G401.6 (cell line): Measurements from ENCODE around the gene FBXO38.

Experiments
- FAIRE-seq: peaks from 2 replicates; lab custom pipeline; 2012; peaks lifted over from hg19 to GRCh38; lab: Jason Lieb, UNC

FBXO38 gene

DNA sequence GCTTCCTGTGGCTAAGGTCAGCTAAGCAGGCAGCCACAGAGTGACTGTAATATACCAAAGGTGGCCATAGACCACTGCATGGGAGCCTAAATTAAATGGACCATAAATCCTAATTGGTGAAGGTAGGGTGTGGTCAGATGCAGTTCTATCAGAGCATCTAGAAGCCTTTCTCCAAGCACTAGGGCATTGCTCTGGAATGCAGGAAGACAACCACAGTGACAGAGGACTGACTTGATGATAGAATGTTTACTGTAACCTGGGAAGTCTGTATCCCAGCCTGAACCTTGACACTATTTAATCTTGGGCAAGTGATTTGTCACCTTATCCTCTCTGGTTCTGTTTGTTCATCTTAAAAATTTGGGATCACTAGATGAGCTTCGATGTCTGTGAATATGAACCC lies 2.3 kb downstream of the FBXO38 start:
- FAIRE-seq: no peak

DNA sequence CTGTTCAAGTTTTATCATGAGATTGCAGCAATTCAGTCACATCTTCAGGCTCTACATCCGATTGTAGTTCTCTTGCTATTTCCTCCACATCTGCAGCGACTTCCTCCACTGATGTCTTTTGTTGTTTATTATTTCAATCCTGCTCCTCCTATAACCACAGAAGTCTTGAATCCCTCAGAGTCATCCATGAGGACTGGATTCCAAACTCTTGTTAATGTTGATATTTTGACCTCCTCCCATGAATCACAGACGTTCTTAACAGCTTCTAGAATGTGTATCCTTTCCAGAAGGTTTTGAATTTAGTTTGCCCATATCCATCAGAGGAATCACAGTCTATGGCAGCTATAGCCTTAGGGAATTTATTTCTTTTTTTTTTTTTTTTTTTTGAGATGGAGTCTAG lies 3.6 kb downstream of the FBXO38 start:
- FAIRE-seq: no peak

DNA sequence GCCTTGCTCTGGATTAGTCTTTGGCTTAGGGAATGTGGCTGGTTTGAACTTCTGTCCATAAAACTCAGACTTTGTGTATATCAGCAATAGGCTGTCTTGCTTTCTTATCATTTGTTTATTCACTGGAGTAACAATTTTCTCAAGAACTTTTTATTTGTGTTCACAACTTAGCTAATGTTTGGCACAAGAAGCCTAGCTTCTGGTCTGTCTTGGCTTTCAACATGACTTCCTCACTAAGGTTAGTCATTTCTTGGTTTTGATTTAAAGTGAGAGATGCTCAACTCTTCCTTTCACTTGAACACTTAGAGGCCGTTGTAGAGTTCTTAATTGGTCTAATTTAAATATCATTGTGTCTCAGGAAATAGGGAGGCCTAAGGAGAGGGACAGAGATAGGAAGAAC lies 4.9 kb downstream of the FBXO38 start:
- FAIRE-seq: no peak

DNA sequence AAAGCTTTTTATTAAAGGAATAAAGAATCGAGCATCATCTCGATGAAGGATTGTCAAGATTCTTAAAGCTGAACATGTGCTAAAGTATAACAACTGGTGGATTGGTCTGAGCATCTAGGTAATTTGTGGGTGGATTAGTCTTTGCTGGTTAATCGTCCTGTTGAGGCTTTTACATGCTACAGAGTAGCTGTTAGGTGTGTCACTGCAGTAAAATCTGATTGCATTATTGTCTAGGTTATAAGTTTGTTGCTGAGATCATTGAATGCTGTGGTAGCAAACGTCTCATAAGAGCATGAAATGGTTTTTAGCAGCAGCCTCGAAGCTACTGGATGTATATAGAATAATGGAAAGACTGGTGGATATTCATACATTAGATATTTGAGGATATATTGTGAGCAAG lies 7.2 kb downstream of the FBXO38 start:
- FAIRE-seq: no peak

DNA sequence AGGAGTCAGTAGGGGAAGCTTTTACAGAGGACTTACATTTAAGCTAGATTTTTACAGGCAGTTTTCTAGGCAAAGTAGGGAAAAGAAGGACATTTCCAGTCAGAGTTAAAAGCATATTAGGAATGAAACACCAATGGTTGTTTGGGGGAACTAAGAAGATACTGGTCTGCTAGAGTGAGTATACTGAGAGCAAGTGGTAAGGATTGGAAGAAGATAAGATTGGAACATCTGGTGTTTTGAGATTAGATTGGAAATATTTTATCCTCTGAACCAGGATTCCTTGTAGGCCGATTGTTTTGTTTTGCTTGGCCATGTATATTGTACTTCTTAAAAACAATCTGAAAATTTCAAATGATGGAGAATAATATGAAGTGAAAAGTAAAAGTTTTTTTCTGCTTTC lies 7.7 kb downstream of the FBXO38 start:
- FAIRE-seq: no peak

DNA sequence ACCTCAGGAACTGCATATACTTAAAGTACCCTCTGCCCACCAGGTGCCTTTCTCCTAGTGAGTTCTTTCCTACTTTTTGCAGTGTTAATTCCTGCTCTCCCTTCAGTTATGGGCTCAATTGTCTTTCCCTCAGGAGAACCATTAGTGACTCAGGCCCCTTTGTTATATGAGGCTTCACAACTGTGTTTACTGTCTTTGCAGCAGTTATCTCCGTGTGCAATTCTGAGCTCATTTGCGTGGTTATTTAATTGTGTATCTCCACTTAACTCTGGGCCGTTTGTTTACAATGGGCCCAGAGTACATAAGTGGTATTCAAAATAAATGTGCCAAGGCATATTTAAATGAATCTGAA lies 9.6 kb downstream of the FBXO38 start:
- no peak for FAIRE-seq

DNA sequence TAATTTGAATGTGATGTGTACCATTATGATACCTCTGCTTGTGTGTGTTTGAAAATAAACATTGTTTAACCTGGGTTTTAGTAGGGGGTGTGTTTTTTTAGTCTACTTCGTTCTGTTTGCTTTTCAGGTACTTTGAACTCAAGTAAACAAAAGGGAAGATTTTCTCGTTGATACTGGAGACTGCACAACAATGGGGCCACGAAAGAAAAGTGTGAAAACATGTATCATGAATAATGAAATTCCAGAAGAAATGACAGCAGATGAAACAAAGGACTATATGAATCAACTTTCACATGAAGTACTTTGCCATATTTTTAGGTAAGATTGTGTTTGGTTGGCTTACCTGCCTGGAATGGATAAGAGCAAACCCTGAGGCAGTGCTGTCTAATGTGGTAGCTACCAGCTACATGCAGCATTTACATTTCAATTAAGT lies 10.8 kb downstream of the FBXO38 start:
- no peak for FAIRE-seq

DNA sequence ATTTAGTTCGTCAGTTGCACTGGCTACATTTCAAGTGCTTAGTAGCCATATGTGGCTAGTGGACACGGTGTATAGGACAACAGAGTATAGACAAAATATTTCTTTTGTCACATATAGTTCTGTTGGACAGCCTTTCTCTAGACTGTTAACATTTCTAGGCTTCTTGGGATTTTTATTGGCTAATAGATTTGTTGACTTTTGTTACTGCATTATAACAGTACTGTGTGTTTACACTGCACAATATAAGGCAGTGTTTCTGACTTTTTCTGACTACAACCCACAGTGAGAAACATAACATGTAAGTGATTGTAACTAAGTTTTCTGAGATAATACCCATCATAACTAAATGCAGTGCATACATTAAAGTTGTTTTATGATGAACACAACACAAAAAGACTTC lies 11.3 kb downstream of the FBXO38 start:
- FAIRE-seq: no peak

DNA sequence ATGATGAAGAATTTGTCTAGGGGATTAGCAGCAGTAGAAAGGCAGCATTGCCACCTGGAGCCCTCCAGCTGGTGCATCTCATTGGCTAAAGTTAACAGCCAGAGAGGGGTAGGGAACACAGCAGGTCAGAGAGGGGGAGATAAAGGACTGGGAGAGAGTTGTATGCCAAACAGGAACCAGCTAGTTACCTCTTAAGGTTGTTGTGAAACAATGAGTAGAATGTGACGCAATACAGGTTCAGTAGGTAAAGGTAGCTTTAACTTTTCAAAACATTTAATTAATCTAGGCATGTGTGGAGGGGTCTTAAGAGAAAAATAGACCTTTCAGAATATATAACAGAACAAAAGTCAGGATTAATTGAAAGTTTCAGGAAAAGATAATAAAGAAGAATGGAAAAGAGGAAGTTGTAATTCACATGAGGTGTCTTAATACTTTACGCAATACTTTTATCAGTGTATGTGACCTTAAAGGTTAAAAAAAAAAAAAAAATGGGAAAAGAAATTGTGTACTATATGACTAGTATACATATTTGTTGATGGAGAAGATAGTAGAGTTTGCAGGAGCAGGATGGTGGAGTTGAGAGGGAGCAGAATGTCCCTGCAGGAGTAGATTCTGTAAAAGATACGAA lies 14.3 kb downstream of the FBXO38 start:
- no peak for FAIRE-seq

DNA sequence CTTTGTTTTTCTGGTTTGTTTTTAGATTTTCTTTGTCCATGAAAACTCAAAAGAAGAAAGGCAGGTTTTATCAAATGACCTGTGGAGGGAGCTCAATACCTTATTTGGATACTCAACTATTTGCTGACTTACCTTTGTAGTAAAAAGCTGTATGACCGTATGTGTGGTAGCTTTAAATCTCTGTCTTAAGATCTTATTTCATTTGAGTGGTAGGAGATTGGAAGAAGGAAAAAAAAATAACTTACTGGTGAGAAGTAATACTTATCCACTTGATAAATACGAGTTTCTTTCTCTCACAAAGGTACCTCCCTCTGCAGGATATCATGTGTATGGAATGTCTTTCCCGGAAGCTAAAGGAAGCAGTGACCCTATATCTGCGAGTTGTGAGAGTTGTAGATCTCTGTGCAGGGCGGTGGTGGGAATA lies 15.0 kb downstream of the FBXO38 start:
- no peak for FAIRE-seq

DNA sequence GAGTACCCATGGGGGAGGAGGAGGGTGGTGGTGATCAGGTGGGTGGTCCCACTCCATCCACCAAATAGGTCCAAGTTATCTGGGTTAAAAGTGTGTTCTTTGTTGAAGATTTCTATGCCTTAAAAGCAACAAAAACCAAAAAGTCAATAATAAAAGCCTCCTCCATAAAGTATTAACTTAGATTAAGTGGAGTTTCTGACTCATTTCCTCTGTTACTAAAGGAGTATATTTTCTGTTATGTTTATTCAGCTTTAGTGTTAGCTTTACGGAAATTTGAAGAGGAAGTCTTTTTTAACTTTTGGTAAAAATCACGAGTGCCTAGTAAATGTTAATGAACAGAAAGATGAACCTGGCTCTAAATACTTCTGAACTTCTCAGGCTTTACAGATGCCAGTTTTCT lies 17.8 kb downstream of the FBXO38 start:
- no peak for FAIRE-seq

DNA sequence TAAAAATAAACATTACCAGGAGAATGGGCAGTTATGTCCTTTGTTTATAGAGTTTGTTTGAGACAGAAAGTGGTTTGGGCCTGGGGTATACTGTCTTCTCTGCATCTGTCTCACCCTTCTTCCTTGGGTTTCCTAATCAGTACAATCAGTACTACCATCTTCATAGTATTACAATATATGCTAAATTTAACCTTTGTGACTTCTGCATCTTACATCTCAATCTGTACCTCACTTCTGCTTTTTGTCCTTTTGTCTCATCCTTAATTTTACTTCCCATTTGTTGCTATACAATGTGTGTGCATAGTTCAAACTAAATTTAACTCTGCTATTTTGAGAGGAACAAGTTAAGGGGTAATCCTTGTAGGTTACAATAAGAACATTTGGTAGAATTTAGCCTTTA lies 19.6 kb downstream of the FBXO38 start:
- no peak for FAIRE-seq

DNA sequence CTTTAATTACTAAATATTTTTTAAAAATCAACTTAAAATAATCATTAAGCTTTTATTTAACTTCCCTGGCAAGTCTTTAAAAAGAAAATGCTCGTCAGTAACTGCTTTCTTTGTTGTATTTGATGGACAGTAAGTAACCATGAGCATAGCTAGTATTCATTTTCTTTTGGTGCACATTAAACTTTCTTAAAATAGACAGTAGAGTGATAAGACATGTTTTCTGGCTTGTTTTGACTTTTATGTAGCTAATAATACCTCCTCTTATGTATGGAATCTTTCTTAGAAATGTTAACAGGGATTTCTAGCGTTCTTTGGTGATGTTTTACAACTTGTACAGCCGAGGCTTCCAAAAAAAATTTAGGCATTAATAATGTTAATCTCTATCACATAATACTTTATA lies 22.6 kb downstream of the FBXO38 start:
- FAIRE-seq: no peak

DNA sequence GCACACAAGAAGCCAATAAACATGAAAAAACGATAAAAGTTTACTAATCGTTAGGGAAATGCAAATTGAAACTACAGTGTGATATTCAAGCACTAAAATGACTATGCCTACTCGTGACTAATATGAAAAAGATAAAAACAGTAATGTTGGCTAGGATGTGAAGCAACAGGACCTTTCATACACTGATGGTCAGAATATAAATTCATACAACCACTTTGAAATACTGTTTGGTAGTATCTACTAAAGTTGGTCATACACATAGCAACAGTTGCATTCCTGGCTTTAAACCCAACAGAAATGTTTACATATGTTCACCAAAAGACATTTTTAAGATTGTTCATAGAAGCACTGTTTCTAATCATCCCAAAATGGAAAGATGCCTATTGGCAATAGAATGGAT lies 24.3 kb downstream of the FBXO38 start:
- FAIRE-seq: no peak

DNA sequence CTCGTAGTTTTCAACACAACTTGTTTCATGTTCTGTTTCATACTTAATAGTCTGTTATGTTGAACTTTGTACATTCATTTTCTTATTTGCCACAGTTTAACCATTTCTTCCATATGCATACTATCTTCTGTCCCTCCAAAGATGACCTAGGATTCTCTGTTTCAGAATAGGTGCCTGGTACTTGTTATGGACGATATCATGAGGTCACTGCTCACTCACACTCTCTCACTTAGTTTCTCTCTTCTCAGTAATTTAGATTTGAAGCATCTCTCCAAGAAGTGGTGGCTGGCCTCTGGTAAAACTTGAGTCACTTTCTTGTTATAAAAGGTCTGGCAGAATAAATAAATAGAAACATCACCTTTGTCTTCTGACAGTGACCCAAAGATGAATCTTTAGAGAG lies 28.4 kb downstream of the FBXO38 start:
- FAIRE-seq: no peak

DNA sequence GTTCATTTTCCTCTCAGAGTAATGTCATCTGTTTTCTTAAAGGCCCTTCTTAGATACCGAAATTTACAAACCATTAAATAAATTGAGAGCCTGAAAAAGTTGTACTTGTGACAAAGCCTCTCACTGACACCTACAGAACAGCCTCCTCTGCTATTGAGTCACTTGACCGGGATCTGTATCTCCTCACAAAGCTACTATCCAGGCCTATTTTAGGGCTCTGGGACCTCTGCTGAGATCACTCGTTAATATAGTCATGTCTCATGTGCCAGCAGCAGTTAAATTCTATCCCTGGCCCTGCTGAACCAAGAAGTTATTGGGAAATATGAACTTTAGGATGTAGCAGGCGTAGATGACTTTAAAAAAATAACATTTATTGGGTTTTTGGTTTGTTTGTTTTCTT lies 31.1 kb downstream of the FBXO38 start:
- FAIRE-seq: no peak

DNA sequence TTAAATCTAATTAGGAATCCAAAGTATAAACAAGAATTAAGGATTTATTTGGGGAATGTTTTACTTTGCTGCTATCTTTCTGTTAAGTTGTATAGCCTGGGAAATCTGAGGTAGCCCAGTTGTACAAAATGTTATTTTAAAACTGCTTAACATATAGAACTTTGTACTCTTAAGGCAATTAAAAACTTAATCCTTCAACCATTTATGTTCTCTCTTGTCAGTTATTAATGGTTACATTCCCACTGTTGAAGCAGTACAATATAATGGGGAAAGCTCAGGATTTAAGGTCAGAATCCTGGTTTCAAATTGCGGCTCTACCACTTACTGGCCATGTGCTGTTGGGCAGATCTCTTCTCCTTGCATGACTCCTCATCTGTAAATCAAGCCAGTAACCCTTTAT lies 32.7 kb downstream of the FBXO38 start:
- FAIRE-seq: no peak

DNA sequence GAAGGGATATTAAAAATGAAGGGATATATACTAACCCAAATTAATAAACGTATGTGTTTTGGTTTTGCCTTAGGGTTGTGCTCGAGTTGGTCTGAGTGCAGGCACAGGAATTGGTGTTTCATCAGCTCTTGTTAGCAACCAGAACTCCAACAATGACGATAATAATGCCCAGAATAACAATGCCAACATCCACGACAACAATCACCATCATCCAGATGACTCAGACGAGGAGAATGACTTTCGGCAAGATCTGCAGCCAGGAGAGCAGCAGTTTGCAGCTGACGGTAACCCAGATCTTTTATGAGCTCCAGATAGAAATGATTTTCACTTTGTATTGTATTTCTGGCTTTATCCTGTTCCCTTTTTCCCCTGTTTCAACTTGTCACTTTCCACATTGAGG lies 33.2 kb downstream of the FBXO38 start:
- FAIRE-seq: no peak

DNA sequence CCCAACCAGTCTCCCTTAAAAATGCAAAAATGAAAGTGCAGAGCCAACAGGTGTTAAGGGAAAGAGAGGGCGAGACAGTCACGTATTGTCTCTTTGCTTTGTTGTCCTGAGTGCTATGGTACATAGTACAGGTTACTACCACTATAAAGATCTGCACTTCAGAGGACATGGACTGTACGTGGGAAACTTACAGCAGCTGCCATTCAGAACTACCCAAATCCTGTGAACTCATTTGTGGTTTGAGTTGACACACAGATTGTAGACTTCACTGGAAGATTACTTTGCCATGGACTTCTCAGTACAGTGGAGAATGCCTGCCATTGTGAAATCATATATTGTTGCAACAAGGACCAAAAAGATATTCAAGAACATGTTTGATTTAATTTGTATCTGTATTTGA lies 34.8 kb downstream of the FBXO38 start:
- FAIRE-seq: no peak

DNA sequence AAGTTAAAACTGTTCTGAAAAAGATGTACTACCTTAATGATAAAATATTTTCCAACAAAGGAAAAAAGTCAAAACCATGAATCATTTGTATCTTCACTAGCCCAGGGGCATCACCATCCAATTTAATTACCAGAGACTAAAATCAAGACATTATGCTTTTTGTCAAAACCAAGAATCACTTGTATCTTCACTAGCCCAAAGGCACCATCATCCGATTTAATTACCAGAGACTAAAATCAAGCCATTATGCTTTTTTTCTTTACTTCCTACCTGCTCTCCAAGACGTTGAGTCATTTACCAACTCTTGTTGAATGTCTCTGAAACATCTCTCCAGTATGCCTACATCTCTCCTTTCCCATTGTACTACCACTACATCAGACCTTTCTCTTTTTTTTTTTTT lies 37.9 kb downstream of the FBXO38 start:
- FAIRE-seq: no peak

DNA sequence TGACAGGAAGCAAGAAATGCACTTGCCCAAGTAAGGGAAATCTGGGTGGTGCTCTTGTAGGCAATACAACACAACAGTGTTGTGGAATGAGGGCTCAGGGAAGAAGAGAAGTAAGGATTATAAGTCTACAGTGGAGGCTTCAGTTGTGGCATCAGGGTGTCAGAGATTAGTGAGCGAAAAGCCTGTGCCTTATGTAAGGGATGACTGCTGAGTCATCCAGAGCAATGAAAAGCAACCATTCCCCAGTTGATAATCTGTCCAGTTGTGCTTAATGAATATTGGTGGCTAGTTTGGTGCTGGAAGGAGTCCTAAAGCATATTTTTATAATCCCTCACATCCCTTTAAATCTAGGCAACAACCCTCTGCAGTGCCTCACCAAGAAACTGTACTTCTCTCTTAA lies 42.0 kb downstream of the FBXO38 start:
- FAIRE-seq: no peak

DNA sequence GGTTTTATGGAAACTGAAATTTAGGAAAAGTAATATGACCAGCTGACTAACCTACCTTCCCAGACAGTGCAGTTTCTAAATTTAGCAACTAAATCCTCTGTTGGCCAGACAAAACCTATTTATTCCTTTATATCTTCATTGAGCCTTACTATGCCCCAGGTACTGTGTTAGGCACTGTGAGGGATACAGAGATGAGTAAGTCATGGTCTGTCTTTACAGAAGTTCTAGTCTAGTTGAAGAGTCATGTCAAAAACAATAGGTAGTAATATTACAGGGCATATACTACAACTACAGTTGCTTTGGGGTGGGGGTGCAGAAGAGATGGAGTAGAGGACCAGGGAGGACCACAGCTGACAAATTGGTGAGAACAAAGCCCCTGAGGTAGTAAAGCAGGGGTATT lies 42.8 kb downstream of the FBXO38 start:
- no peak for FAIRE-seq

DNA sequence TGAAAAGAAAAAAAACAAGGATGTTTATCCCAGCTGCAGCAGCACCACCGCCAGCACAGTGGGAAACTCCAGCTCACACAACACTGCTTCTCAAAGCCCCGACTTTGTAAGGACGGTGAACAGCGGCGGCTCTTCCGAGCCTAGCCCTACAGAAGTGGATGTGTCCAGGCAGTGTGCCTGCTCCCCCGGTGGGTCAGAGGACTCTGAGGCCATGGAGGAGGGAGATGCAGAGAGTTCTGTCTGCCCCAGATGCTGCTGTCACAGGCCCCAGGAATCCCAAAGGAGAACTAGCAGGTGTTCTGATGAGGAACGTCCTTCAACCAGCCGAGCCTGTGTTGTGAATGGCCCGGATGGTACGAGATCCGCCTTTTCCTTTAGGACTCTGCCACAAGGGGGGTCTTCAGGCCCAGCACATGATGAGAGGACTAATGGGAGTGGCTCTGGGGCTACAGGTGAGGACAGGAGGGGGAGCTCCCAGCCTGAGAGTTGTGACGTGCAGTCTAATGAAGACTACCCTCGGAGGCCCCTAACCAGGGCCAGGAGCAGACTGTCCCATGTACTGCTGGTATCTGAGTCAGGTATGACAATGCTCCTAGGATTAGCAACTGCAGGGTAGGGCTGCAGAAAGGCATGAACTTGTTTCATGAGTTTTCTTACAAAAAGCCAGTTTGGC lies 43.7 kb downstream of the FBXO38 start:
- FAIRE-seq: no peak

DNA sequence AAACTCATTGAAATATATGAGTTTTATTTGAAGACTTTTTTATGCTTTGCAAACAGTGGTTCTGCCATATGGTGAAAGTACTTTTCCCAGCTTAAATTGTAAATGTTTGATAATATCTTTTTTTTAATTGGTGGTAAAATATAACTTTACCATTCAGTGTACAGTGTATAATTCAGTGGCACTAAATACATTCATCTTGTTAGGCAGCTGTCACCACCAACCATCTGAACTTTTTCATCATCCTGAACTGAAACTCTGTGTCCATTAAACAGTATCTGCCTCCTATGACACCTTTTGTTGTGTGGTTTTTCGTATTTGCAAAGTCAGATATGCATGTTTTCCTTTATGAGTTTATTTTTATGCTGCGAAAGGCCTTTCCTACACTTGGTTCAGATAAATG lies 45.1 kb downstream of the FBXO38 start:
- no peak for FAIRE-seq

DNA sequence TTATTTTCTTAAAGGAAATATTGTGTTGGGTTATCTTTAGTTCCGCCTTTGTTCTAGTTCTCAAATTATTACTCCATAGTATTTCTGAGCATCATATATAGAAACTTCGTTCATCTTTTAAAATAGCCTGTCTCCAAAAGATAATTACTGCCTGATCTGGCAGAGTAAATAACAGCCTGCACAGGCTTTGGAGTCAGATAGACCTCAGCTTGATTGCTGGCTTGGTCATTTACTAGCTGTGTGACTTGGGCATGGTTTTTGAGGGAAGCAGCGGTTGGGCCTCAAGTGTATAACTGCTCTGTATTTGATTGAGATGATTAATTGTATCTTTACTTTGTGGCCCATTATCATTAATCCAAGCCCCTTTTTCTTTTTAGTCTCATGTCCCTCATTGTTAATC lies 50.1 kb downstream of the FBXO38 start:
- no peak for FAIRE-seq
